Fibroblast of the conjunctiva (primary cell): ENCODE measurements around the gene JPH3.

ENCODE experiments used
- DNase-seq: peaks from one replicate; pipeline ENCODE4 v3.0.0-alpha.2; 2010; ENCODE audit warnings: low read depth

JPH3 gene

GRCh38 chr16:87602001-87602775 lies at the start of gene JPH3:
Gene JPH3 (plus strand): TSS chr16:87602508. CDS start chr16:87603147, 639 bp downstream.
- no peak for DNase-seq

- DNase-seq: no peak
Observed at GRCh38 chr16:87552772-87553573, 49.3 kb upstream of the JPH3 start.

GRCh38 chr16:87554754-87555427 lies 47.4 kb upstream of the JPH3 start:
- no peak for DNase-seq

DNA sequence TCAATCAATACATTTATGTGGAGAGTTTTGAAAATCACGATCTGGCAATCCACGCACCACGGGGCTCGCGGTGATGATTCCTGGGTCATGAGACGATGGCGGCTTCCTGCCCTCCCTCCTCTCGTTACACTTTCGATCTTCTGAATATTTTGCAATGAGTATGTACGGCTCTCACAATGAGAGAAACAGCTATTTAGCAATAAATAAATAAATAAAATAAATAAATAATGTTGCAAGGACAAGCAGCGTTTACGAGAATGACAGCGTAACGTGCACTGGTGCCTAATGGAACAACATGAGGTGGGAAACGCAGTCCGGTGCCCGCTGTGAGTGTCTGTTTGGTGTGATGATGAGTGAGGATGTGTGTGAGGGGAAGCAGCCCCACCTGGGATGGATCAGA lies 46.7 kb upstream of the JPH3 start:
- no peak for DNase-seq

- no peak for DNase-seq
Observed at GRCh38 chr16:87556941-87557459, 45.3 kb upstream of the JPH3 start.

GRCh38 chr16:87558682-87559081 lies 43.6 kb upstream of the JPH3 start:
- DNase-seq: no peak

- DNase-seq: no peak
Observed at GRCh38 chr16:87559945-87560344, 42.4 kb upstream of the JPH3 start.

- no peak for DNase-seq
Observed at GRCh38 chr16:87560428-87561199, 41.7 kb upstream of the JPH3 start.

- no peak for DNase-seq
Observed at GRCh38 chr16:87561200-87562105, 40.9 kb upstream of the JPH3 start.

DNA sequence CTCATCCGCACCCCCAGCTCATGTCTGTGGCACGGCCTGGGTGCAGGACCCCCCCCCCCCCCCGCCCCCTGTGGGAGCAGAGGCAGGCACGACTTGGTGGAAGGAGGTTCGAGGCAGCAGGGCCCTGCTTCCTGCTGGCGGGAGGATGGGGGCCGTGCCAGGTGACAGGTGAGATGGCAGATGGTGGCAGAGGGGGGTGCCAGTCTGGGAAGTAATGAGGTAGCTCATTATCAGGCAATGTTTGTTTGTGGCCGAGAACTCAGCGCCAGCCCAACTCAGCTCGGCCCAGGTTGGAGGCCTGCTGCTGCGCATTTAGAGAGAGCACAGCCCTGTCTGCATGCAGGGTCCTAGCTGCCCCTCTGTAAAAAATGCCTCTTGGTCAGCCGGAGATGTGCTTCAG lies 40.1 kb upstream of the JPH3 start:
- no peak for DNase-seq

DNA sequence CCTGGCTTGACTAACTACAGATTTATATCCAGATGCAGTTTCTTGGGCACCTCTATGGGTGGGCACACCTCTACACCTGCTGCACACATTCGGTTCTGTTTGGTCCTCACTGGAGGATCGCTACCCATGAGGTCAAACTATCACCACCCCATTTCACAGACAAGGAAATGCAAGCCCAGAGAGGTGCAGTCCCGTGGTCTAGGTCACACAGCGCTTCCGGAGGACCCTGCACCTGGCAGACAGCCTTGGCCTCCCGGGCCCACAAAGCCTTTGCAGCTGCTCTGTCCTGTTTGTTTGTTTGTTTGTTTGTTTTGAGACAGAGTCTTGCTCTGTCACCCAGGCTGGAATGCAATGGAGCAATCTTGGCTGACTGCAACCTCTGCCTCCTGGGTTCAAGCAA lies 39.3 kb upstream of the JPH3 start:
- no peak for DNase-seq

- no peak for DNase-seq
Observed at GRCh38 chr16:87563714-87564523, 38.4 kb upstream of the JPH3 start.

GRCh38 chr16:87564524-87564778 lies 37.9 kb upstream of the JPH3 start:
- DNase-seq: no peak

DNA sequence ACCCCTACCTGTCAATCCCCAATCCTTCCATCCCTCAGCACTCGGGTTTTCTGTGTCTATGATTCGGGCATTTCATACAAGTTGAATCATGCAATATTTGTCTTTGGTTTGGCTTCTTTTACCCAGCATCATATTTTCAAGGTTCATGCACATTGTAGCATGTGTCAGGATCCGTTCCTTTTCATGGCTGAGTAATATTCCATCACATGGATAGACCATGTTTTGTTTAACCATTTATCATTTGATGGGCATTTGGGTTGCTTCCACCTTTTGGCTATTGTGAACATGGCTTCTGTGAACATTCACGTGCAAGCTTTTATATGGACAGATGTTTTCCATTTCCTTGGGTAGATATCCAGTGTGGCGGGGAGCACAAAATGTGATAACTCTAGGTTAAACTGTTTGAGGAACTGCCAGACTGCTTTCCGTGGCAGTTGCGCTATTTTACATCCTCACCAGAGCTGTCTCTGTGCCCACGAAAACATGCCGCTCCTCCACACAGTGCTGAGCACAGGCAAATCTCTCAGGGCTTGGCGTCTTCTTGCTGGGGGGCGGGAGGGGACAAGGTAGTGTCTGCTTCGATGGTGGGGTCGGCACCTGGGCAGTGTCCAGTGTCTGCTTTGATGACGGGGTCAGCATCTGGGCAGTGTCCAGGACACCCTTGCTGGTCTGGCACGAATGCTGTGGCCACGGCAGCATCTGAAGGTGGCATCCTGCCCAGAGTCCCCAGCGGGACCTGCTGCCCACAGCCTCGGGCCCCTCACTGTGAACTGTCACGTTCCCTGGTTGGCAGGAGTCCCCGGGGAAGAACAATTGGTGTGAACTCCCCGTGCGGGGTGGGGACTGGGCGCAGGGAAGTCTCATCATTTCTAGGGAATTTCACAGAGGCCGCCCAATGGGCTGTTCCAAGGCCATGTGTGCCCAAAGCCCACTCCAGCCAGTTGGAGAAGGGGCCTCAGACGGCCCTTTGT lies 32.4 kb upstream of the JPH3 start:
- DNase-seq: no peak

- no peak for DNase-seq
Observed at GRCh38 chr16:87570572-87570937, 31.8 kb upstream of the JPH3 start.

DNA sequence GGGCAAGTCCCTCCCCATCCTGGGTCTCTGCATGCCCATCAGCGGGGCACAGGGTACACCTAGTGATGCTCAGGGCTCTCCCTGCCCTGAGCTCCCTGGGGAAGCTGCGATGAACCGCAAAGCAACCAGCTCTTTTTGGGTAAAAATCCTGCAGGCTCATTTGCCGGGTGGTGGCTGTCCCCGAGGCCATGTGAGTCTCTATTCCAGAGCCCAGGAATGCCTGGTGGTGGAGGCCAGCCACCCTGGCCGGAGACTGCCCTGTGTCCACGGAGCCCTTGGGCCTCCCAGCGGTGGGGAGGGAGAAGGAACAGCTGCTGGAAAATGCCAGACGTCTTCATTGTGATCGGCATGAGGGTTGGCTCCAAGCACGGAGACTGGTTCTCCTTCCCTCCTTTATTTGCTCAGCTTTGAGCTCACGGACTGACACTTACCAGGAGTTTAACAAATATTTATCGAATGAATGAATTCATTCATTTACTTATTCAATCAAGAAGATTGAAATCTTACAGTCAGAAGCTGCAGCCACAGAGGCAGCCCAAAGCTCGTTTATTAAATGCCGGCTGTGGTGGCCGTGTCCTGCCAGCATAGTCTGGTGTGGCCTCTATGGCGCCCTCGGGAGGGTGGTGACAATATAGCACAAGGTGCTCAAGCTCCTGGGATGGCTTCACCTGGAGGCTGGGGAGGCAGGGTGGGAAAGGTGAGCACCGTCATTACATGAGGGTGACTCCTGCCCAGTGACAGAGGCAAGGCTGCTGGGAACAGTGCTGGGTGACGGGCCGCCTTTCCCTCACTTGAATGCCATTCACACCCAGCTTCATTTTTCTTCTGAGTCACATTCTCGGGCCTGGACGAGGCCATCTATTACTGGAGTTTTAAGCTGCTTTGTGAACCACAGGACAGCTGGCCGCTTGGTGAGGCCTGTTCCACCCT lies 31.1 kb upstream of the JPH3 start:
- no peak for DNase-seq

DNA sequence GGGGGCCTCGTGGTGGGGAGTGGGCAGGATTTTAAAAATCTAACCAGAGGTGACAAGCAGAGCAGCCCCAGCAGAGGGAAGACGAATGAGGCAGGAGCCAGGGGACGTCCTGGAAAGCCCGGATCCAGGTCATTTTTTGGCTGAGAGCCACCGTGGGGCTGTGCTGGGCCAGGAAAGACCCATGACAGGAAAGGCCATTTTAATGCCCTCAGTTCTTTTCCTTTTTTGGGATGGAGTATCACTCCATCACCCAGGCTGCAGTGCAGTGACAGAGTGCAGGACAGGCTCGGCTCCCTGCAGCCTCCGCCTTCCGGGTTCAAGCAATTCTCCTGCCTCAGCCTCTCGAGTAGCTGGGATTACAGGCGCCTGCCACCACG lies 30.5 kb upstream of the JPH3 start:
- DNase-seq: no peak

- no peak for DNase-seq
Observed at GRCh38 chr16:87572959-87573358, 29.3 kb upstream of the JPH3 start.
